Measurements from ENCODE around the gene CDH4.
"Not testable (repeated sequence)": the region's sequence is repeated elsewhere in the genome, so short reads cannot be mapped to it uniquely, and the experiment has no call there.

CDH4 gene

GRCh38 chr20:61941721-61942405 is 689.8 kb downstream of the CDH4 start:
- Histone ChIP-seq H3K36me3 (ENCODE audit: control insufficient read depth in 1 of 2, insufficient read depth in 2 of 2, low read length in 2 of 2) (no peaks in the 10 kb centered on the region), H3K4me1 (ENCODE audit: control insufficient read depth in 1 of 2, insufficient read depth in 2 of 2, low read length in 2 of 2) (no peaks in the 10 kb centered on the region), H3K27me3 (ENCODE audit: low read depth, low read length) (no peaks in the 10 kb centered on the region), H3K27ac (ENCODE audit: low read length) (no peak overlapping the region), H3K9me3 (ENCODE audit: control insufficient read depth in 1 of 2, low read length in 2 of 2) (no peaks in the 10 kb centered on the region), H3K4me3 (ENCODE audit: low read depth in 1 of 2, low read length in 2 of 2) (no peak overlapping the region)

- Histone ChIP-seq H3K9me3 (ENCODE audit: control insufficient read depth in 1 of 2, low read length in 2 of 2) (no peaks in the 10 kb centered on the region), H3K4me3 (ENCODE audit: low read depth in 1 of 2, low read length in 2 of 2) (no peak overlapping the region), H3K27ac (ENCODE audit: low read length) (no peak overlapping the region), H3K27me3 (ENCODE audit: low read depth, low read length) (no peaks in the 10 kb centered on the region), H3K36me3 (ENCODE audit: control insufficient read depth in 1 of 2, insufficient read depth in 2 of 2, low read length in 2 of 2) (no peaks in the 10 kb centered on the region), H3K4me1 (ENCODE audit: control insufficient read depth in 1 of 2, insufficient read depth in 2 of 2, low read length in 2 of 2) (no peaks in the 10 kb centered on the region)
Measured at GRCh38 chr20:61942526-61942925, 690.5 kb downstream of the CDH4 start.

GRCh38 chr20:61944967-61945366 is 692.9 kb downstream of the CDH4 start:
- not testable (repeated sequence) for H3K9me3 ChIP-seq (ENCODE audit: control insufficient read depth in 1 of 2, low read length in 2 of 2); H3K27ac ChIP-seq (ENCODE audit: low read length); H3K4me3 ChIP-seq (ENCODE audit: low read depth in 1 of 2, low read length in 2 of 2); H3K36me3 ChIP-seq (ENCODE audit: control insufficient read depth in 1 of 2, insufficient read depth in 2 of 2, low read length in 2 of 2); H3K4me1 ChIP-seq (ENCODE audit: control insufficient read depth in 1 of 2, insufficient read depth in 2 of 2, low read length in 2 of 2); H3K27me3 ChIP-seq (ENCODE audit: low read depth, low read length)

- not testable (repeated sequence) for H3K27ac ChIP-seq (ENCODE audit: low read length); H3K4me1 ChIP-seq (ENCODE audit: control insufficient read depth in 1 of 2, insufficient read depth in 2 of 2, low read length in 2 of 2); H3K4me3 ChIP-seq (ENCODE audit: low read depth in 1 of 2, low read length in 2 of 2); H3K9me3 ChIP-seq (ENCODE audit: control insufficient read depth in 1 of 2, low read length in 2 of 2); H3K27me3 ChIP-seq (ENCODE audit: low read depth, low read length); H3K36me3 ChIP-seq (ENCODE audit: control insufficient read depth in 1 of 2, insufficient read depth in 2 of 2, low read length in 2 of 2)
Measured at GRCh38 chr20:61945495-61945894, 693.4 kb downstream of the CDH4 start.

- not testable (repeated sequence) for H3K9me3 ChIP-seq (ENCODE audit: control insufficient read depth in 1 of 2, low read length in 2 of 2); H3K27ac ChIP-seq (ENCODE audit: low read length); H3K27me3 ChIP-seq (ENCODE audit: low read depth, low read length); H3K4me1 ChIP-seq (ENCODE audit: control insufficient read depth in 1 of 2, insufficient read depth in 2 of 2, low read length in 2 of 2); H3K4me3 ChIP-seq (ENCODE audit: low read depth in 1 of 2, low read length in 2 of 2); H3K36me3 ChIP-seq (ENCODE audit: control insufficient read depth in 1 of 2, insufficient read depth in 2 of 2, low read length in 2 of 2)
Measured at GRCh38 chr20:61948056-61948455, 696.0 kb downstream of the CDH4 start.

- Histone ChIP-seq H3K36me3 (ENCODE audit: control insufficient read depth in 1 of 2, insufficient read depth in 2 of 2, low read length in 2 of 2) (no peaks in the 10 kb centered on the region), H3K27ac (ENCODE audit: low read length) (no peak overlapping the region), H3K9me3 (ENCODE audit: control insufficient read depth in 1 of 2, low read length in 2 of 2) (no peaks in the 10 kb centered on the region), H3K27me3 (ENCODE audit: low read depth, low read length) (no peaks in the 10 kb centered on the region), H3K4me3 (ENCODE audit: low read depth in 1 of 2, low read length in 2 of 2) (no peak overlapping the region), H3K4me1 (ENCODE audit: control insufficient read depth in 1 of 2, insufficient read depth in 2 of 2, low read length in 2 of 2) (no peaks in the 10 kb centered on the region)
Measured at GRCh38 chr20:61948586-61949362, 696.7 kb downstream of the CDH4 start.

GRCh38 chr20:61949363-61949713 is 697.3 kb downstream of the CDH4 start:
- H3K4me3 ChIP-seq (ENCODE audit: low read depth in 1 of 2, low read length in 2 of 2) = no peak overlapping the region
- no peaks in the 10 kb centered on the region for H3K9me3 ChIP-seq (ENCODE audit: control insufficient read depth in 1 of 2, low read length in 2 of 2)
- H3K27me3 ChIP-seq (ENCODE audit: low read depth, low read length) = no peaks in the 10 kb centered on the region
- H3K27ac ChIP-seq (ENCODE audit: low read length) = no peak overlapping the region
- no peaks in the 10 kb centered on the region for H3K36me3 ChIP-seq (ENCODE audit: control insufficient read depth in 1 of 2, insufficient read depth in 2 of 2, low read length in 2 of 2)
- no peaks in the 10 kb centered on the region for H3K4me1 ChIP-seq (ENCODE audit: control insufficient read depth in 1 of 2, insufficient read depth in 2 of 2, low read length in 2 of 2)

GRCh38 chr20:61949714-61950640 is 697.9 kb downstream of the CDH4 start:
- Histone ChIP-seq H3K36me3 (ENCODE audit: control insufficient read depth in 1 of 2, insufficient read depth in 2 of 2, low read length in 2 of 2) (no peaks in the 10 kb centered on the region), H3K9me3 (ENCODE audit: control insufficient read depth in 1 of 2, low read length in 2 of 2) (no peaks in the 10 kb centered on the region), H3K4me3 (ENCODE audit: low read depth in 1 of 2, low read length in 2 of 2) (no peak overlapping the region), H3K27ac (ENCODE audit: low read length) (no peak overlapping the region), H3K27me3 (ENCODE audit: low read depth, low read length) (no peaks in the 10 kb centered on the region), H3K4me1 (ENCODE audit: control insufficient read depth in 1 of 2, insufficient read depth in 2 of 2, low read length in 2 of 2) (no peaks in the 10 kb centered on the region)

- no peaks in the 10 kb centered on the region for H3K9me3 ChIP-seq (ENCODE audit: control insufficient read depth in 1 of 2, low read length in 2 of 2)
- H3K4me3 ChIP-seq (ENCODE audit: low read depth in 1 of 2, low read length in 2 of 2) = no peak overlapping the region
- no peak overlapping the region for H3K27ac ChIP-seq (ENCODE audit: low read length)
- no peaks in the 10 kb centered on the region for H3K36me3 ChIP-seq (ENCODE audit: control insufficient read depth in 1 of 2, insufficient read depth in 2 of 2, low read length in 2 of 2)
- no peaks in the 10 kb centered on the region for H3K4me1 ChIP-seq (ENCODE audit: control insufficient read depth in 1 of 2, insufficient read depth in 2 of 2, low read length in 2 of 2)
- H3K27me3 ChIP-seq (ENCODE audit: low read depth, low read length) = no peaks in the 10 kb centered on the region
Measured at GRCh38 chr20:61950641-61951071, 698.6 kb downstream of the CDH4 start.

GRCh38 chr20:61951695-61952533 is 699.9 kb downstream of the CDH4 start:
- Histone ChIP-seq H3K36me3 (ENCODE audit: control insufficient read depth in 1 of 2, insufficient read depth in 2 of 2, low read length in 2 of 2) (no peaks in the 10 kb centered on the region), H3K27me3 (ENCODE audit: low read depth, low read length) (no peaks in the 10 kb centered on the region), H3K27ac (ENCODE audit: low read length) (no peak overlapping the region), H3K4me1 (ENCODE audit: control insufficient read depth in 1 of 2, insufficient read depth in 2 of 2, low read length in 2 of 2) (no peaks in the 10 kb centered on the region), H3K4me3 (ENCODE audit: low read depth in 1 of 2, low read length in 2 of 2) (no peak overlapping the region), H3K9me3 (ENCODE audit: control insufficient read depth in 1 of 2, low read length in 2 of 2) (no peaks in the 10 kb centered on the region)
